GM18526 (cell line): ENCODE measurements around the gene PHF21A.

Experiments
- POLR2A ChIP-seq: IDR thresholded peaks from 3 replicates; pipeline ENCODE4 v1.6.1; 2011; ENCODE audit not compliant: insufficient read length; ENCODE audit errors: extremely low read depth

The PHF21A gene

DNA sequence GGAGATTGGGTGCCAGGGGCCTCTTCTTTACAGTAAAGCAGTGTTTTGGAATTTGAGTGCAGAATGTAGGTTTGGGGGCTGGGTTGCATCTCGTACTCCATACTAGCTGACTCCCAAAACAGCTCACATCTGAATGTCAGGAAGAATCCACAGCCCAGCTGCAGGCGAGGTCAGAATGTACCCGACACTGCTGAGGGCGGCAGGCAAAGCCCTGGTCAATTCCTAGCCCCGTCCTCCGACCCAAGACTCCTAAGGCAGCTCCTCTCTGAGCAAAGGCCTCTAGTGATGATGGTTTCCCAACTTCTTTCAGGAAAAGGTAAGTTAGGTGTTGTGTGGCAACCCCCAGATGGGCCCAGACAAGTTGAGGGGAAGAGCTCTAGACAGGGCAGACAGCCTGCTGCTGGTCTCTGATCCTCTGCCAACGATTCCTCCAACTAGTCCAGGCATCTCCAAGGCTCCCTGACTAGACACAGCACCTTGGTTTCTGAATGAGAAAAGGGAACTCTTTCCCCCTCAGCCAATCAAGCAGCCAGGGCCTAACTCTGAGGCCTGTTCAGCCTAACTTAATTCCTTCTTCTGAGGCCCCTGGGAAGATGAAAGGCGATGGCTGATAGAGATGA lies 190.2 kb downstream of the PHF21A start:
- TF ChIP-seq POLR2A: no peak

DNA sequence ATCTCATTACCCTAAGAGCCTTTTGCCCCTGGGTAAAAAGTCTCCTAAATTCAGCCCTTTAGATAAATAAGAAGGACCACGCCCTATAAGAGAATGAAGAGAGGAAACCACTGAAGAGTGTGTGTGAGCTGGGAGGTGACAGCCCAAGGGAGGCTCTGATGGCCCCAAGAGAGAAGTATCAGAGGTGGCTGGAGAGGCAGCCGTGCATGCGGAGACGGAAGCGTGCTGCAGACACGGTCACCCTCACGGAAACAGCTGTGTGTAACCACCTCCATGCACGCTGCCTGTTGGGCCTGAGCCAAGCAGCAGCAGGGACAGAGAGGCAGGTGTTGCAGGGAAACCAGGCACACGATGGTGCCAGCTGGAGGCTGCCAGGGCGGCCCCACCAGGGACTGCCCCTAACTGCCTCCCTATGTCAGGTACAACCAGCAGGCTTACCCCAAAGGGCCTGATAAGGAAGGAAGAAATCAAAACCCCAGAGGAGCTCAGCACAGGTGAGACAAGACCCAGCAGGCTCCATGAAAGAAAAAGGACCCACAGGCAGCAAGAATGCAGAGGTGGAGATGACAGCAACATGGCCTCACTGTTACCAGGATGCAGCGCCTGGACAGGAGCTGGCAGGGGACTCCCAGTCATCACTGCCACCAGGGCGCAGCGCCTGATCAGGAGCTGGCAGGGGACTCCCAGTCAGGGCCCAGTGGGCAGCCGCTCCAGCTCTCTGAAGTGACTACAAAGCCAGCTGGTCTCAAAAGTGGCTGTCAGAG lies 191.0 kb downstream of the PHF21A start:
- TF ChIP-seq POLR2A: no peak

DNA sequence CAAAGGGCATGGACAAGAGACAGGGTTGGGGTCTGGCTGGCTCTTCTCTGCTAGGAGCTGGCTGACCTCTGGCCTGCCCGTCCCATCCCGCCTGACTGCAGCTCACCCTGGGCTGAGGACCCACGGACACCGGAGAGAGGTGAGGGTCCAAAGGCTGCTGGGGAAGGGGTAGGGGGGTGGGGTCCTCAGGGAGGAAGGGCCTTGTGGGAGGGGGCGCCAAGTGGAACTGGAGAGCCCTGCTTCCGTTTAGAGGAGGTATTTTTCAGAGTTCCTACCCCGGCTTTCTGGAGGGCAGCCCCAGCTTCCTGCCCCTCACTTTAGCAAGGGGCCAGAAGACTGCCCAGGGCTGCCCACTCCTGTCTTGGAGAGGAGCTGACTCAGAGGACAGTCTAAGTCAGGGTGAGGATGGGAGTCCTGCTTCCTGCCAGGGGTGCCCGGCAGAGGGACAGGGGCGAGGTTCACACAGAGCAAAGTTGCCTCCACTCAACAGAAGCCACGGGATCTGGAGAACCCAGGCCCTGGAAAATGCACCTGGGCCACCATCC lies 191.7 kb downstream of the PHF21A start:
- TF ChIP-seq POLR2A: no peak

DNA sequence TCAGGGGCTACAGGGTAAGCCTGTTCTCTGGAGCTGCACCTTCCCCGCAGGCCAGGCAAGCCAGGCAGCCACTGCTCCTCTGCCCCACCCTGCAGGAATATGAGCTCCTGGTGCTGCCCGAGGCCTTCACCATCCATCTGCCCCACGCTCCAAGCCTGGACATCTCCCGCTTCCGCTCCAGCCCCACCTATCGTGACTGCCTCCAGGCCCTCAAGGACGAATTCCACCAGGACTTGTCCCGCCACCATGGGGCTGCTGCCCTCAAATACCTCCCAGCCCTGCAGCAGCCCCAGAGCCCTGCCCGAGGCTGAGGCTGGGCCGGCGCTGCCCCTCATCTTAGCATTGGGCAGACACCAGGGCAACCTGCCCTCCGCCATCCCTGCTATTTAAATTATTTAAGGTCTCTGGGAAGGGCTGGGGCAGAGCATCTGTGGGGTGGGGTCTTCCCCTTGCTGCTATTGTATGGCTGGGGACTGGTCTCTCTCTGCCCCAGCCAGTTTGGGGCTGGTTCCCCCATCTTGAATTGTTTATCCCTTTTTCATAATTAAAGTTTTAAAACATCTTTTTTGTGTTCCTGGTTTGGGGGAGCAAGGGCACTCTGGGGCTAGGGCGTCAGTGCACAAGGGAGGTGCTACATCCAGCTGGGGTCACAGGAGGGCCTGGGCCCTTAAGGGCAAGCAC lies 192.6 kb downstream of the PHF21A start:
- TF ChIP-seq POLR2A: no peak

DNA sequence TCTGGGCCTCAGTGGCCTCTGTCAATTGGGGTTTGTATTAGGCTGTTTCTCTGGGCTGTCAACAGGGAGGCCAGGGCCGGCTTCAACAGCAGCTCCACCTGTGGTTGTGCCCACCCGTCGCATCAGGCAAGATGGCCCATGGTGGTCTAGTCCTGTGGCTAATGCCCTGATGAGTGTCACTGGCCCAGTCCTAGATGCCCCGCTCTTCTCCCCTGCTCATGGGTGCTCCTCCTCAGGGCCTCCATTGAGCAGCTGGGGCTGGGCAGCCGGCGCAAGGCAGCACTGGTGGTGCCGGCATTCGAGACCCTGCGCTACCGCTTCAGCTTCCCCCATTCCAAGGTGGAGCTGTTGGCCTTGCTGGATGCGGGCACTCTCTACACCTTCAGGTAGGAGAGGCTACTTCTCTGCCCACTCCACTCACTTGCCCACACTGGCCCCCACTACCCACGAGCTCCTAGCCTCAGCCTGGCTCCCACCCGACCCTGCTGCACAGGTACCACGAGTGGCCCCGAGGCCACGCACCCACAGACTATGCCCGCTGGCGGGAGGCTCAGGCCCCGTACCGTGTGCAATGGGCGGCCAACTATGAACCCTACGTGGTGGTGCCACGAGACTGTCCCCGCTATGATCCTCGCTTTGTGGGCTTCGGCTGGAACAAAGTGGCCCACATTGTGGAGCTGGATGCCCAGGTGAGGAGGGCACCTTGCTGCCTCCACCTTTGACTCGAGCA lies 193.4 kb downstream of the PHF21A start:
- no peak for TF ChIP-seq POLR2A

- TF ChIP-seq POLR2A: no peak
Observed at GRCh38 chr11:45927332-45927683, 193.9 kb downstream of the PHF21A start.

DNA sequence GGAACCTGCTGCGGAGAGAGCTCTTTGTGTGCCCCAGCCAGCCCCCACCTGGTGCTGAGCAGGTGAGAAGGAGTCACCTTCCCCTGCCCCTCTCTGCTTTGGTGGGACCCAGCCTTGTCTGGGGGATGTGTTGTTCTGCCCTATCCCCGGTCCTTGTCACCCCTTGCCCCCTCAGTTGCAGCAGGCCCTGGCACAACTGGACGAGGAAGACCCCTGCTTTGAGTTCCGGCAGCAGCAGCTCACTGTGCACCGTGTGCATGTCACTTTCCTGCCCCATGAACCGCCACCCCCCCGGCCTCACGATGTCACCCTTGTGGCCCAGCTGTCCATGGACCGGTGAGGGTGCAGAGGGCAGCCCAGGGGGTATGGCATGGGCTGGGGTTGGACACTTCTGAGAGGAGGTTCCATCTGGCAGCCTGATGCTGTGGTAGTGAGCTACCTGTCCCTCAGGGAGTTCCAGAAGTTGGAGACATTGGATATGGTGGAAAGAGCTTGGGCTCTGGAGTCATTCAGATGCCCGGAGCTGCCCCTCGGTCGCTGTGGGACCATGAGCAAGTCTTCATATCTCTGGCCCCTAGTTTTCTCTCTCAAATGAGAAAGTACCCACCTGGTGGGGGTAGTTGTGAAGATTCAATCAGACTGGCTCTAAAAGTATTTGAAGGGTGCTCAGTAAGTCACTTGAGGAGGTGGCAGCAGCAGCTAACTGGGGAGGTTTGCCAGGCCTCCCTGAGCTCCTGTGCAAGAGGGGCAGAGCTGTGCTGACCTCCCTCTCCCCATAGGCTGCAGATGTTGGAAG lies 194.5 kb downstream of the PHF21A start:
- no peak for TF ChIP-seq POLR2A

- TF ChIP-seq POLR2A: no peak
Observed at GRCh38 chr11:45926001-45926401, 195.3 kb downstream of the PHF21A start.

DNA sequence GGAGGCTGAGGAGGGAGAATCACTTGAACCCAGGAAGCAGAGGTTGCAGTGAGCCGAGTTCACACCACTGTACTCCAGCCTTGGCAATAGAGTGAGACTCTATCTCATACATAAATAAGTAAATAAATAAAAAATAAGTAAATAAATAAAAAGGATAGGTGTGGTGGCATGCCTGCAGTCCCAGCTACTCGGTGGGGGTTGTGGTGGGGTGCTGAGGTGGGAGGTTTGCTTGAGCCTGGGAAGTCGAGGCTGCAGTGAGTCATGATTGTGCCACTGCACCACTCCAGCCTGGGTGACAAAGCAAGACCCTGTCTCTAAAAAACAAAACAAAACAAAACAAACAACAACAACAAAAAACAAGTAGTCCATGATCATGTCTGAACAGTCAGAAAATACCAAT lies 195.7 kb downstream of the PHF21A start:
- TF ChIP-seq POLR2A: no peak

DNA sequence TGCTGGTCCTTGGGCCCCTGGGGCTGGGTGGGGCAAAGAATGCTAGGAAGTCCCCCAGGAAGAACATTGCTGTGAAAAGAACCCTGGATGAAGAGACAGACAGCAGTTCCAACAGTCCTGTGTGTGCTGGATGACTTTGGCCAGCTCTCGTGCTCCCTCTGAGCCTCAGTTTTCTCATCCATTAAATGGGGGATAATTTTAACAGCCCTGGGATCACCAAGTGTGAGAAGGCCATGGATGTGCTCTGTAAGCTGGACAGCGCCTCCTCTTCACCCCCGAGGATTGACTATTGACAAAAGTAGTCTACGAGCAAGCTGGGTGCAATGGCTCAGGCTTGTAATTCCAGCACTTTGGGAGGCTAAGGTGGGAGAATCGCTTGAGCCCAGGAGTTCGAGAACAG lies 196.3 kb downstream of the PHF21A start:
- no peak for TF ChIP-seq POLR2A

DNA sequence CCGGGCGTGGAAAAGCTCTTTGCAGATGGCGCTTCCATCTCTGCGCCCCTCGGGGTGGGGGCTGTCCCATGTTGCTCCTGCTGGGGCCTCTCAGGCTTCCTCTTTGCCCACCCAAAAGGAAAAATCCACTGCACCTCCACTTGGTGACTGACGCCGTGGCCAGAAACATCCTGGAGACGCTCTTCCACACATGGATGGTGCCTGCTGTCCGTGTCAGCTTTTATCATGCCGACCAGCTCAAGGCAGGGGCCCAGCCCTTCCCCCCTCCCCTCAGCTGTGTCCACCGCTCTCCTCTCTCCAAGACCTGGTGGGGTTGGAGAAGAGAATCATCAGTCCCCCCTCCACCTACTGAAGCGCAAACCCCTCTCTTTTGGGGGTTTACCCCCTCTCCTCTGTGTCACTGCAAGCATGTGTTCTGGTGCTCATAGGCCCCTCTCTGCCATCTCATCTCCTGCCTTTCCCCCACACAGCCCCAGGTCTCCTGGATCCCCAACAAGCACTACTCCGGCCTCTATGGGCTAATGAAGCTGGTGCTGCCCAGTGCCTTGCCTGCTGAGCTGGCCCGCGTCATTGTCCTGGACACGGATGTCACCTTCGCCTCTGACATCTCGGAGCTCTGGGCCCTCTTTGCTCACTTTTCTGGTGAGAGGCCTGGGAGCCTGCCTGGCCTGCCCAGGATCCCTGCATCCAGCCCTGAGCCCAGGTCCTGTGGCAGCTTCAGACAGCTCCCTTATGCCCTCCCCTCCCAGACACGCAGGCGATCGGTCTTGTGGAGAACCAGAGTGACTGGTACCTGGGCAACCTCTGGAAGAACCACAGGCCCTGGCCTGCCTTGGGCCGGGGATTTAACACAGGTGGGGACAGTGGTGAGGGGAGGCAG lies 197.0 kb downstream of the PHF21A start:
- no peak for TF ChIP-seq POLR2A

- no peak for TF ChIP-seq POLR2A
Observed at GRCh38 chr11:45922425-45923082, 198.7 kb downstream of the PHF21A start, which contains the start of gene LARGE2. LARGE2 (plus strand) TSS chr11:45922656; CDS start chr11:45922883, 227 bp downstream.
